Amygdala (tissue), 56 donors: Measurements from ENCODE around the gene IL17REL.

Source experiments
- DNase-seq, 56 donors: peaks; one replicate each; lab custom pipeline; 2025; lab: John Stamatoyannopoulos, UW

Gene IL17REL

DNA sequence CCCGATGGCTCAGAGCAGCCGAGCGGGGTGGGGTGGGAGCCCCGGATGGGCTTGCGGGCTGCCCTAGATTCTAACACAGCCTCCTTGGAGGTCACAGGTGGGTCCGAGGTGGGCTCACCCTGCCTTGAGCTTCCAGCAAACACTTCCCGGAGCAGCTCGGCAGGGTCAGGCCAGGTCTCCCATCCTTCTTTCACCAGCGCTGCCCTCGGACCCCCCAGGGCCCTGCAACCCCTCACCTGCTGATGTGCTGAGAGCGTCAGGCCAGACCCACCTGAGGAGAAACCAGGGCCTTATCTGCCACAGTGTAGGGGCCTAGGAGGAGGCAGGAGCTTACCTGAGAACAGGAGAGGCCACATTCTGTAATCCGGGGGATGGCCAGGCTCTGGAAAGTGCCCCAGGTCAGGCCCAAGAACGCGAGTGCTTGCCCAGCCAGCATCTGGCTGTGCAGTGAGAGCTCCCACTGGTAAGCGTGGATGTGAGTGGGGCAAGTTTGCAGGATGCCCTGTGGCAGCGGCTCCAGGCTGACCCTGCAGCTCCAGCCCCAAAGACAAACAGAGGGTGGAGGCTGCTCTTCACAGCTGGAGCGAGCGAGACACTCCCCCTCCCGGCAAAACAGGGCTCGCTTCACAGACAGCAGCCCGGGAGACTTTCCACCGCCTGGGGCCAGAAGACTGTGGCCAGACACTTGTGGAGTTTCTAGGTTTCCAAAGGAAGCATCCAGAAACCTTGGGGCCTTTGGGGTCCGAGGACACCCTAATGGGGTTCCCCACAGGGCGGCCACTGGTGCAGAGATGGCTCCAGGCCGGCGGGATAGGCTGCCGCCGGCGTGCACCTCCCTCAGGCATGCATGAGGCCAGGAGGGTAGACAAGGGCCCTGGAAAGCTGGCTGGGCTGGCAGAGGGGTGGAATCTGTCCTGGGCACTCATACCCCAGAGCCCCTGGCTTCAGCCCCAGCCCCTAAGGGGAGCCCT lies at the start of gene IL17REL:
TSS of gene IL17REL (minus strand) at position 555 of the 971 bp plus-strand sequence. CDS start at position 436, 119 bp downstream.
- DNase-seq: peak in 2 of 56 donors; percentile 8 to 31

GRCh38 chr22:50061824-50062355 lies 49.3 kb upstream of the IL17REL start:
- DNase-seq: no peak

GRCh38 chr22:50061141-50061823 lies 48.7 kb upstream of the IL17REL start:
- no peak for DNase-seq

- peak in 1 of 56 donors; percentile 21 for DNase-seq
Observed at GRCh38 chr22:50060441-50061140, 48.0 kb upstream of the IL17REL start.

DNA sequence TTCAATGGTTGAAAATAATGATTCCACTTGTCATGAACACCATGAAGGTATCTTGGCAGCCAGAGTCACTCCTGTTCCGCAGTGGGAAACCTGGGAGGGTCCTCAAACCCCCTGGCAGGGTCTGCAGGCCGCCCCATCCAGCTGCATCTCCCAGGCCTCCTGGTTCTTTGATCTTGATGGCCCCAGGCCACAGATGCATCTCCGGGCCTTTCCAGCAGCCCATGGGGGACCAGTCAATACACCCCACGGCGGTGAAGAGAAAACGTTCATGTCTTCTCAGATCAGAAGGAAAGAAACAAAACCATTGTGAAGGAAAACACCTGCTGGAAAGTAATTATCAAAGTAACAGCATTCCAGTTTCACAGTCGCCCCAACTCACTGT lies 47.3 kb upstream of the IL17REL start:
- no peak for DNase-seq

- no peak for DNase-seq
Observed at GRCh38 chr22:50058906-50059880, 46.6 kb upstream of the IL17REL start.

GRCh38 chr22:50058061-50058905 lies 45.7 kb upstream of the IL17REL start, which contains the start of gene TTLL8:
Gene TTLL8 (minus strand): TSS chr22:50058298.
- DNase-seq: no peak

DNA sequence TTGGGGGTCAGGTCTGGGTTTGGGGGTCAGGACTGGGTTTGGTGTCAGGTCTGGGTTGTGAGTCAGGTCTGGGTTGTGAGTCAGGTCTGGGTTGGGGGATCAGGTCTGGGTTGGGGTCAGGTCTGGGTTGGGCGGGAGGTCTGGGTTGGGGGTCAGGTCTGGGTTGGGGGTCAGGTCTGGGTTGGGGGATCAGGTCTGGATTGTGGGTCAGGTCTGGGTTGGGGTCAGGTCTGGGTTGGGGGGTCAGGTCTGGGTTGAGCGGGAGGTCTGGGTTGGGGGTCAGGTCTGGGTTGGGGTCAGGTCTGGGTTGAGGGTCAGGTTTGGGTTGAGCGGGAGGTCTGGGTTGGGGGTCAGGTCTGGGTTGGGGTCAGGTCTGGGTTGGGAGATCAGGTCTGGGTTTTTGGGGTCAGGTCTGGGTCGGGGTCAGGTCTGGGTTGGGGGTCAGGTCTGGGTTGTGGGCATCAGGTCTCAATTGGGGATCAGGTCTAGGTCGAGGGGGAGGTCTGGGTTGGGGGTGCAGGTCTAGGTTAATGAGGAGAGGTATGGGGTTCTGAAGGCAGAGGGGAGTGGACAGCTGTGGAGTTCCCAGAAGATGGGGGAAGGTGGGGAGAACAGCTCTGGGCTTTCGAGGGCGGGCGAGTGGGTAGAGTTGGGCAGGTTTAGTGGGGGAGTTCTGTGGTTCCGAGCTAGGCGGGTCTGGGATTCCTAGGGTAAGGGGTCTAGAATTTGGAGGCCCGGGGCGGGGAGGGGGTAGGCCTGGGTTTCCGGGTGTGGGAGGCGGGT lies 44.9 kb upstream of the IL17REL start:
- no peak for DNase-seq

GRCh38 chr22:50056214-50056972 lies 43.8 kb upstream of the IL17REL start:
- DNase-seq: no peak

DNA sequence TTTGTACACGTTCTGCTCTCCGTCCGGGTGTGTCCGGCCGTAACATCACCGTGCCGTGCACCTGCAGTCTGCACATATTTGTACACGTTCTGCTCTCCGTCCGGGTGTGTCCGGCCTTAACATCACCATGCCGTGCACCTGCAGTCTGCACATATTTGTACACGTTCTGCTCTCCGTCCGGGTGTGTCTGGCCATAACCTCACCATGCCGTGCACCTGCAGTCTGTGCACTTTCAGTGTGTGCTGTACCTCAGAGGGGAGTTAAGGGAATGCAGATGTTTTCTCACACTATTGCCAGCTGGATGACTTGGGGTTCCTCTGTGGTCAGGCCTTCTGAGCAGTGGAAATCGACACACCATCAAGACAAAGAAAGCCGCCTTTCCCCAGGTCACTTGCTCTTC lies 41.3 kb upstream of the IL17REL start:
- no peak for DNase-seq

GRCh38 chr22:50051930-50052329 lies 39.4 kb upstream of the IL17REL start:
- no peak for DNase-seq

GRCh38 chr22:50049299-50050195 lies 37.0 kb upstream of the IL17REL start:
- DNase-seq: no peak

DNA sequence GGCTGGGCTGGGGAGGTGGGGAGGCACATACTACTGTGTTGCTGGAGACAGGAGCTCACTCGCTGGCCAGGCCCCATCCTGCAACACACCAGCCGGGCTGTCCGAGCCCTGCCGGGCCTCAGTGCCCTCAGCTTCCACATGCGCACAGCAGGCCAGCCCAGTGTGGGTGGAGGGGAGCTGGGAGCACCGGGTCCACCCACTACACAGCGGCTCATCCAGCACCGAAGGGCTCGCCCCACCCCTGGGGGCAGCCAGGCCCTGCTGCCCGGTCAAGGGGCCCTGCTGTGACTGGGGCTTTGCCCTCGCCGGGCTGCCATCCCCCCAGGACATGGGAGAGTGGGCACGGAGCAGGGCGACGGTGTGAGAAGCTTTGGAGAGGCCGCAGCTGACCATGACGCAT lies 36.3 kb upstream of the IL17REL start:
- DNase-seq: no peak

GRCh38 chr22:50048061-50048765 lies 35.6 kb upstream of the IL17REL start:
- no peak for DNase-seq

- DNase-seq: no peak
Observed at GRCh38 chr22:50047346-50047745, 34.8 kb upstream of the IL17REL start.
